Nephron (organoid): Measurements from ENCODE around the gene NPAS1.

ENCODE experiments used
- H3K27ac Mint-ChIP-seq, 3 experiments: 2 replicates each; pipeline ENCODE4 v1.8.0; 2020; ENCODE audit warnings: mixed read lengths in 3 of 3, mild to moderate bottlenecking in 2 of 3, moderate library complexity in 1 of 3
- H3K27me3 Mint-ChIP-seq: 2 replicates; pipeline ENCODE4 v1.8.0; 2021; ENCODE audit warnings: low read depth, mild to moderate bottlenecking, moderate library complexity, mixed read lengths
- H3K36me3 Mint-ChIP-seq: 2 replicates; pipeline ENCODE4 v1.8.0; 2020; ENCODE audit warnings: low read depth, mixed read lengths
- H3K4me1 Mint-ChIP-seq: 2 replicates; pipeline ENCODE4 v1.8.0; 2020; ENCODE audit warnings: mixed read lengths
- H3K4me3 Mint-ChIP-seq, 3 experiments: 2 replicates each; pipeline ENCODE4 v1.8.0; 2020; ENCODE audit warnings: mild to moderate bottlenecking in 3 of 3, mixed read lengths in 3 of 3, moderate library complexity in 2 of 3
- H3K9me3 Mint-ChIP-seq: 2 replicates; pipeline ENCODE4 v1.8.0; 2020; ENCODE audit warnings: mixed read lengths
- CTCF ChIP-seq, 3 experiments: fragments of 200-600 bp; sonication (generic); IDR thresholded peaks; one replicate each; pipeline ENCODE4 v1.5.0; 2021; ENCODE audit warnings: antibody characterized with exemption in 3 of 3; ENCODE audit not compliant: unreplicated experiment in 3 of 3

The NPAS1 gene

GRCh38 chr19:47068876-47069406, 49.3 kb downstream of the NPAS1 start:
- TF ChIP-seq CTCF (IDR thresholded peaks at IDR 0.05; ENCODE audit: unreplicated experiment in 3 of 3): no peak
- Mint-ChIP-seq H3K4me1 (no peaks in the 10 kb centered on the region), H3K27me3 (no peaks in the 10 kb centered on the region)

GRCh38 chr19:47069795-47070194, 50.2 kb downstream of the NPAS1 start:
- Mint-ChIP-seq H3K9me3 (no peaks in the 10 kb centered on the region), H3K4me3 (no peak overlapping the region), H3K36me3 (peaks cover 34% of the 10 kb centered on the region), H3K27ac (no peak overlapping the region), H3K4me1 (no peaks in the 10 kb centered on the region), H3K27me3 (no peaks in the 10 kb centered on the region)
- no peak for TF ChIP-seq CTCF (IDR thresholded peaks at IDR 0.05; ENCODE audit: unreplicated experiment in 3 of 3)

More at GRCh38 chr19:47068876-47069406, 49.3 kb downstream of the NPAS1 start:
- no peak overlapping the region for H3K27ac Mint-ChIP-seq
- H3K9me3 Mint-ChIP-seq: no peaks in the 10 kb centered on the region
- peaks cover 36% of the 10 kb centered on the region for H3K36me3 Mint-ChIP-seq
- no peak overlapping the region for H3K4me3 Mint-ChIP-seq

- TF ChIP-seq CTCF (IDR thresholded peaks at IDR 0.05; ENCODE audit: unreplicated experiment in 3 of 3): no peak
- H3K27ac Mint-ChIP-seq: no peak overlapping the region
- H3K9me3 Mint-ChIP-seq: no peaks in the 10 kb centered on the region
- peaks cover 40% of the 10 kb centered on the region for H3K36me3 Mint-ChIP-seq
- no peak overlapping the region for H3K4me3 Mint-ChIP-seq
- no peaks in the 10 kb centered on the region for H3K27me3 Mint-ChIP-seq
- no peaks in the 10 kb centered on the region for H3K4me1 Mint-ChIP-seq
Measured at GRCh38 chr19:47070756-47071155, 51.1 kb downstream of the NPAS1 start.

DNA sequence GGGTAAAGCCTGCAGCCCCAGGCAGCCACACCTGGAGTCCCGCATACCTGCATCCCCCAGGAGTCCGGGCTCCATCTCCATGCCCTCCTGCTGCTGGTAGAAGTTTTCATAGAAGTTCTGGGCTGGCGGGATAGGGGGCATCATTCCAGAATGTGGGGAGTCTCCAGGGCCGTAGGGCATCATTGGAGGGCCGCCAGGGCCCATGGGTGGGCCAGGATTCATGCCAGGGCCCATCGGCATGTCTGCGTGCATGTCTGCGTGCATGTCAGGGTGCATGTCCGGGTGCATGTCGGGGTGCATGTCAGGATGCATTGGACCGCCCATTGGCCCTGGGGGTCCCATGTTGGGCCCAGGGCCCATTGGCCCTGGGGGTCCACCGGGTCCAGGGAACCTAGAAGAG, 52.1 kb downstream of the NPAS1 start:
- no peak for TF ChIP-seq CTCF (IDR thresholded peaks at IDR 0.05; ENCODE audit: unreplicated experiment in 3 of 3)
- Mint-ChIP-seq H3K27me3 (no peaks in the 10 kb centered on the region), H3K9me3 (no peaks in the 10 kb centered on the region), H3K36me3 (peaks cover 48% of the 10 kb centered on the region), H3K27ac (no peak overlapping the region), H3K4me1 (no peaks in the 10 kb centered on the region), H3K4me3 (no peak overlapping the region)

- no peak for TF ChIP-seq CTCF (IDR thresholded peaks at IDR 0.05; ENCODE audit: unreplicated experiment in 3 of 3)
Measured at GRCh38 chr19:47072323-47072722, 52.7 kb downstream of the NPAS1 start.

DNA sequence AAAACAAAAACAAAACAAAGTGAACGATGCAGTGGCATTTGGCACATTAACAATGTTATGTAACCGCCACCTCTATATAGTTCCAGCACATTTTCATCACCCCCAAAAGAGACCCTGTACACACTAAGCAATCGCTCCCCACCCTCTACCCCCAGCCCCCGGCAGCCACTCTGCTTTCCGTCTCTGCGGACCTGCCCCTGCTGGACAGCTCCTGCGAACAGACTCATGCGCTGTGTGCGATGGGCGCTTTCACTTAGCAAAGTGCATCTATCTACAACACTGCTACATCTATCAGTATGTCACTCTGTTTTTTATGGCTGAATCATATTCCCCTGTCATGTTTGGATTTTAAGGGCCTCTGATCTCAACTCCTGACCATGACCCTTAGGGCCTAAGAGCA, 53.9 kb downstream of the NPAS1 start:
- no peak for TF ChIP-seq CTCF (IDR thresholded peaks at IDR 0.05; ENCODE audit: unreplicated experiment in 3 of 3)
- Mint-ChIP-seq H3K4me3 (no peak overlapping the region), H3K9me3 (no peaks in the 10 kb centered on the region), H3K4me1 (no peaks in the 10 kb centered on the region), H3K27ac (no peak overlapping the region), H3K27me3 (no peaks in the 10 kb centered on the region), H3K36me3 (peaks cover 48% of the 10 kb centered on the region)

More at GRCh38 chr19:47072323-47072722, 52.7 kb downstream of the NPAS1 start:
- Mint-ChIP-seq H3K27me3 (no peaks in the 10 kb centered on the region), H3K4me1 (no peaks in the 10 kb centered on the region), H3K36me3 (peaks cover 48% of the 10 kb centered on the region), H3K27ac (no peak overlapping the region), H3K4me3 (no peak overlapping the region), H3K9me3 (no peaks in the 10 kb centered on the region)
